Measurements from ENCODE around the gene CTNNA2. TPM values are rescaled to one million over a fixed set of nuclear protein-coding genes. Genes with fewer than 3 reads are reported as not detected.

CTNNA2 gene
- total RNA-seq, 1 donor from 2014 or later, result 3.5 TPM

- DNase-seq (ENCODE audit: low read depth), result no peak
- Histone ChIP-seq H3K36me3 (ENCODE audit: control insufficient read depth, insufficient read depth, low read length) (no peaks in the 10 kb centered on the region), H3K4me3 (ENCODE audit: low read depth, low read length) (no peak overlapping the region), H3K27me3 (ENCODE audit: control insufficient read depth, insufficient read depth, low read length) (no peaks in the 10 kb centered on the region)
- TF ChIP-seq CTCF (IDR thresholded peaks at IDR 0.05; ENCODE audit: insufficient read depth, low read length, poor library complexity, severe bottlenecking), result no peak
Observed at GRCh38 chr2:80068038-80068731, 555.3 kb downstream of the CTNNA2 start.

- Histone ChIP-seq H3K27me3 (ENCODE audit: control insufficient read depth, insufficient read depth, low read length) (no peaks in the 10 kb centered on the region), H3K36me3 (ENCODE audit: control insufficient read depth, insufficient read depth, low read length) (no peaks in the 10 kb centered on the region), H3K4me3 (ENCODE audit: low read depth, low read length) (no peak overlapping the region)
- TF ChIP-seq CTCF (IDR thresholded peaks at IDR 0.05; ENCODE audit: insufficient read depth, low read length, poor library complexity, severe bottlenecking), result no peak
- no peak for DNase-seq (ENCODE audit: low read depth)
Observed at GRCh38 chr2:80070587-80070986, 557.7 kb downstream of the CTNNA2 start.

- DNase-seq (ENCODE audit: low read depth), result no peak
- no peaks in the 10 kb centered on the region for H3K27me3 ChIP-seq (ENCODE audit: control insufficient read depth, insufficient read depth, low read length)
- H3K36me3 ChIP-seq (ENCODE audit: control insufficient read depth, insufficient read depth, low read length), result no peaks in the 10 kb centered on the region
- H3K4me3 ChIP-seq (ENCODE audit: low read depth, low read length), result no peak overlapping the region
- TF ChIP-seq CTCF (IDR thresholded peaks at IDR 0.05; ENCODE audit: insufficient read depth, low read length, poor library complexity, severe bottlenecking), result no peak
Observed at GRCh38 chr2:80071941-80072340, 559.1 kb downstream of the CTNNA2 start.

- Histone ChIP-seq H3K4me3 (ENCODE audit: low read depth, low read length) (no peak overlapping the region), H3K27me3 (ENCODE audit: control insufficient read depth, insufficient read depth, low read length) (no peaks in the 10 kb centered on the region), H3K36me3 (ENCODE audit: control insufficient read depth, insufficient read depth, low read length) (no peaks in the 10 kb centered on the region)
- peak; percentile 72 for TF ChIP-seq CTCF (IDR thresholded peaks at IDR 0.05; ENCODE audit: insufficient read depth, low read length, poor library complexity, severe bottlenecking)
- no peak for DNase-seq (ENCODE audit: low read depth)
Observed at GRCh38 chr2:80073134-80073561, 560.3 kb downstream of the CTNNA2 start.

- Histone ChIP-seq H3K4me3 (ENCODE audit: low read depth, low read length) (no peak overlapping the region), H3K27me3 (ENCODE audit: control insufficient read depth, insufficient read depth, low read length) (no peaks in the 10 kb centered on the region), H3K36me3 (ENCODE audit: control insufficient read depth, insufficient read depth, low read length) (no peaks in the 10 kb centered on the region)
- TF ChIP-seq CTCF (IDR thresholded peaks at IDR 0.05; ENCODE audit: insufficient read depth, low read length, poor library complexity, severe bottlenecking), result no peak
- no peak for DNase-seq (ENCODE audit: low read depth)
Observed at GRCh38 chr2:80074321-80075070, 561.6 kb downstream of the CTNNA2 start.
